HL-60/S4 treated with phorbol 12-myristate 13-acetate at 8.2 ng/mL for 4 days and 3 days (cell line): Measurements from ENCODE around the gene NFKBIE.

Experiments
- in situ Hi-C: fragments of 300-500 bp; cut with MboI; formaldehyde crosslinking; loops from 2 replicates; pipeline ENCODE4 v1.15.0; 2022; ENCODE audit warnings: low sequenced_read_pairs

Gene NFKBIE

DNA sequence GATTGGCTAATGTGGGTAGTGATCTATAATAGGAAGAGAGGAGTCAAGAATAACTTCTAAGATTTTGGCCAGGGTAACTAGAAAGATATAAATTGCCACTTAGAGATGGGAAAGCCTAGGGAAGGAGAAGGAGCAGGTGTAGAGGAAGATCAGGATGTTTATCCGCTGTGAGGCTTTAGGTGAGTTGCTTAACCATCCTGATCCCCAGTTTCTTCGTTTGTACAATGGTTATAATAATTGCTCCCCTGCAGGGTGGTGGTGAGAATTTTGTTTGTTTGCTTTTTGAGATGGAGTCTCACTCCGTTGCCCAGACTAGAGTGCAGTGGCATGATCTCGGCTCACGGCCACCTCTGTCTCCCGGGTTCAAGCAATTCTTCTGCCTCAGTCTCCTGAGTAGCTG is 51.0 kb downstream of the NFKBIE start:
- in situ Hi-C loops: no loop called here

DNA sequence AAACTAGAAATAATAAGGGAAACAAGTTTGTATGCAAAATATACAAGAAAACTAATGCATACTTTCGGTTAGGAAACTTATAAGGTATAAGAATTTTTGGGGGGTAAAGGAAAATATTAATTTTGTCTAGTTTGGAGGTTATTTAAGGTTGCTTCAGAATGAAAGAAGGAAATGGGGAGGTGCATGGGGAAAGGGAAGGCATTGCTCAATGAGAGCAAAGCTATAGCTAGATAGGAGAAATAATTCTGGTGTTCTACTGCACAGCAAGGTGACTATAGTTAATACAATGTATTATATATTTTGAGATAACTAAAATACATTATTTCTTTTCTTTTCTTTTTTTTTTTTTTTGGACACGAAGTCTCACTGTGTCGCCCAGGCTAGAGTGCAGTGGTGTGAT is 54.1 kb downstream of the NFKBIE start:
- in situ Hi-C loops: no loop called here
